CD14-positive monocyte (primary cell): ENCODE measurements around the gene DOK6. TPM values are rescaled to one million over a fixed set of nuclear protein-coding genes. Genes with fewer than 3 reads are reported as not detected.

ENCODE experiments used
- DNase-seq, 3 donors: peaks; one replicate each; pipeline ENCODE4 v3.0.0-alpha.2; 2011 to 2022
- H2AFZ ChIP-seq: 2 replicates; pipeline ENCODE4 v1.6.0; 2012; ENCODE audit warnings: mild to moderate bottlenecking, low read depth, low read length, inconsistent platforms; ENCODE audit not compliant: insufficient read depth, poor library complexity, severe bottlenecking
- H3K27ac ChIP-seq, 2 donors: 1 replicate in 1 of 2; 2 replicates in 1 of 2; pipeline ENCODE4 v1.5.1; 2012 to 2013; ENCODE audit warnings: low read length in 2 of 2, control low read depth in 1 of 2, inconsistent platforms in 1 of 2, low read depth in 1 of 2, mild to moderate bottlenecking in 1 of 2
- H3K27me3 ChIP-seq, 2 donors: one replicate each; pipeline versions ENCODE4 v1.6.0 to v1.6.1; 2011 to 2013; ENCODE audit warnings: low read length in 2 of 2; ENCODE audit not compliant: control insufficient read depth in 2 of 2, insufficient read depth in 2 of 2
- H3K36me3 ChIP-seq, 2 donors: replicated peaks in 1 of 2; 1 replicate in 1 of 2; 2 replicates in 1 of 2; pipeline versions ENCODE4 v1.5.1 to v1.6.1; 2012 to 2013; ENCODE audit warnings: low read length in 2 of 2, control low read depth in 1 of 2, inconsistent platforms in 1 of 2, mild to moderate bottlenecking in 1 of 2; ENCODE audit not compliant: insufficient read depth in 2 of 2, control insufficient read depth in 1 of 2
- H3K4me1 ChIP-seq, 2 donors: 1 replicate in 1 of 2; 2 replicates in 1 of 2; pipeline versions ENCODE4 v1.5.1 to v1.6.1; 2012 to 2013; ENCODE audit warnings: low read length in 2 of 2, control low read depth in 1 of 2, inconsistent platforms in 1 of 2, mild to moderate bottlenecking in 1 of 2, moderate library complexity in 1 of 2; ENCODE audit not compliant: insufficient read depth in 2 of 2, control insufficient read depth in 1 of 2
- H3K4me2 ChIP-seq: replicated peaks from 2 replicates; pipeline ENCODE3; 2012; ENCODE audit warnings: low read length, moderate library complexity, mild to moderate bottlenecking; ENCODE audit not compliant: poor library complexity, severe bottlenecking; ENCODE audit errors: extremely low read depth
- H3K4me3 ChIP-seq, 3 experiments: fragments of 200-600 bp in 1 of 3; sonication (generic) in 1 of 3; replicated peaks in 1 of 3; 1 replicate in 2 of 3; 2 replicates in 1 of 3; pipeline ENCODE4 v1.5.1; 2011 to 2013; ENCODE audit warnings: low read length in 3 of 3, mild to moderate bottlenecking in 3 of 3, control low read depth in 2 of 3, low read depth in 2 of 3, inconsistent platforms in 1 of 3, moderate library complexity in 1 of 3
- H3K79me2 ChIP-seq: 2 replicates; pipeline ENCODE4 v1.6.0; 2012; ENCODE audit warnings: mild to moderate bottlenecking, control low read depth, inconsistent platforms, low read length, moderate library complexity; ENCODE audit not compliant: insufficient read depth
- H3K9ac ChIP-seq: 2 replicates; pipeline ENCODE4 v1.6.0; 2017; ENCODE audit warnings: low read length, mild to moderate bottlenecking; ENCODE audit not compliant: insufficient read depth, poor library complexity, severe bottlenecking
- H3K9me3 ChIP-seq, 2 donors: replicated peaks in 1 of 2; 1 replicate in 1 of 2; 2 replicates in 1 of 2; pipeline versions ENCODE4 v1.5.1 to v1.6.1; 2012 to 2013; ENCODE audit warnings: low read length in 2 of 2, control low read depth in 1 of 2; ENCODE audit not compliant: control insufficient read depth in 1 of 2, insufficient read depth in 1 of 2
- H4K20me1 ChIP-seq: 2 replicates; pipeline ENCODE4 v1.6.0; 2012; ENCODE audit warnings: mild to moderate bottlenecking, low read length, control low read depth, moderate library complexity; ENCODE audit not compliant: insufficient read depth
- H3K27ac Mint-ChIP-seq, 7 donors: one replicate each; pipeline ENCODE4 v1.8.0; 2020; ENCODE audit warnings: mild to moderate bottlenecking in 7 of 7, mixed read lengths in 7 of 7, moderate library complexity in 6 of 7, inconsistent platforms in 2 of 7
- H3K27me3 Mint-ChIP-seq, 3 donors: one replicate each; pipeline ENCODE4 v1.8.0; 2021 to 2022; ENCODE audit warnings: low read depth in 3 of 3, mild to moderate bottlenecking in 3 of 3, mixed read lengths in 3 of 3, moderate library complexity in 3 of 3, inconsistent platforms in 1 of 3
- H3K36me3 Mint-ChIP-seq, 2 donors: one replicate each; pipeline ENCODE4 v1.8.0; 2020; ENCODE audit warnings: mixed read lengths in 2 of 2, inconsistent platforms in 1 of 2, mild to moderate bottlenecking in 1 of 2
- H3K4me1 Mint-ChIP-seq: one replicate; pipeline ENCODE4 v1.8.0; 2020; ENCODE audit warnings: mild to moderate bottlenecking, mixed read lengths
- H3K4me3 Mint-ChIP-seq, 2 donors: one replicate each; pipeline ENCODE4 v1.8.0; 2020; ENCODE audit warnings: mild to moderate bottlenecking in 2 of 2, mixed read lengths in 2 of 2, moderate library complexity in 1 of 2
- H3K9me3 Mint-ChIP-seq, 7 donors: one replicate each; pipeline ENCODE4 v1.8.0; 2020 to 2022; ENCODE audit warnings: mixed read lengths in 7 of 7, mild to moderate bottlenecking in 6 of 7, moderate library complexity in 6 of 7, inconsistent platforms in 2 of 7
- CTCF ChIP-seq: fragments of 200-600 bp; IDR thresholded peaks from one replicate; pipeline ENCODE4 v1.8.0; 2022; ENCODE audit warnings: antibody characterized with exemption, mild to moderate bottlenecking
- WGBS: methylation state at CpG from one replicate; pipeline ENCODE4 v1.1.5; 2013; ENCODE audit warnings: missing lambda C conversion rate; ENCODE audit not compliant: insufficient coverage; 5-methylcytosine and 5-hydroxymethylcytosine counted together
- intact Hi-C, 2 donors: fragments of 100-400 bp; cut with micrococcal nuclease; formaldehyde crosslinking; loops; one replicate each; pipeline versions ENCODE4 v1.15.0 to v1.15.1; 2023
- polyA plus RNA-seq, 3 donors: library from polyadenylated mRNA; depleted of rRNA in 1 of 3; unstranded in 2 of 3; stranded (reverse) in 1 of 3; fragments of 300-500 nt in 2 of 3; fragments of >200 nt in 1 of 3; fragmentation: Illumina TruSeq in 2 of 3; gene quantifications; 1 replicate in 2 of 3; 2 replicates in 1 of 3; pipeline ENCODE4 v1.2.3, GENCODE V29; 2012 to 2021

The DOK6 gene
- polyA plus RNA-seq, 3 donors = not detected

DNA sequence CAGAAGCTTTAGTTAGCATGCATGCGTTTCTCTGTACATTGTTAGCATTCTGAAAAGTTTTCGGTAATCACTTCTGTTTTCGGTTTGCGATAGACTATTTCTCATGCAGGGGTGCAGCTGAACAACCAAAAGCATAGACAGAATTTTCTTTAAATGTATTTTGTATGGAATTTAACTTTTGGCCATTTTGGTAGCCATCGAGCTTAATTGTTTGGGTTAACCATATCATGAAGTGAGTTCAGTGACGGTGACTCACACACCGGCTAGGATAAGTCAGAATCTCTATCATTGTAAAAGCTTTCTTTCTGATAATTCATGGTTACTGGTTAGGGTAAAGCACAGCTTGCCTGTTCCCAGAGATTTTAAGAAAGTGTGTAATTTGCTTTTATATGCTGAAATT, 439.8 kb downstream of the DOK6 start:
- Mint-ChIP-seq H3K4me1 (no peaks in the 10 kb centered on the region), H3K27me3 (peaks cover 0 to 3% (median 0%) of the 10 kb centered on the region in 3 donors), H3K4me3 (no peak overlapping the region), H3K9me3 (peaks cover 0 to 6% (median 0%) of the 10 kb centered on the region in 7 donors), H3K27ac (no peak overlapping the region), H3K36me3 (no peaks in the 10 kb centered on the region)
- Histone ChIP-seq H3K4me2 (no peak overlapping the region), H3K4me1 (no peaks in the 10 kb centered on the region), H3K79me2 (no peaks in the 10 kb centered on the region), H3K4me3 (no peak overlapping the region), H4K20me1 (no peaks in the 10 kb centered on the region), H3K9ac (no peak overlapping the region), H3K27ac (no peak overlapping the region), H3K27me3 (no peaks in the 10 kb centered on the region), H2AFZ (no peak overlapping the region), H3K9me3 (no peaks in the 10 kb centered on the region), H3K36me3 (no peaks in the 10 kb centered on the region)
- intact Hi-C loops = no loop called here
- TF ChIP-seq CTCF = no peak
- WGBS = 98% methylated on average over 6 of the region's 7 CpGs
- no peak for DNase-seq

DNA sequence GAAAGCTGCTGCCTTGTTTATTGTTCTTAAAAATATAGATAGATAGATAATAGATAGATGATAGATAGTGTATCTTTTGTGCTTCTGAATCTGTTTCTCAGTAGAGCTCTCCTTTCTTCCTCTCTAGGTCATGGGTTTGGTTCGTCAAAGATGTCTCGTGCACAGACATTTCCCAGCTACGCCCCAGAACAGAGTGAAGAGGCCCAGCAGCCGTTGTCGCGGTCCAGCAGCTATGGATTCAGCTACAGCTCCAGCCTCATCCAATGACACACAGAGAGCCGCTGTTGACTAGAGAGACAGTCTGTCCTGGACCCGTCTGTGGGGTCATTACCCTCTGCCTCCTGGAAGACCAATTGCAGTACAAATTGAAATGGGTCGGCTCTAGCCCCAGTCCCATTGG, 440.4 kb downstream of the DOK6 start:
- intact Hi-C loops = no loop called here
- H3K4me2 ChIP-seq = no peak overlapping the region
- no peak overlapping the region for H3K4me3 ChIP-seq
- H3K36me3 ChIP-seq = no peaks in the 10 kb centered on the region
- no peaks in the 10 kb centered on the region for H3K4me1 ChIP-seq
- H3K4me1 Mint-ChIP-seq = no peaks in the 10 kb centered on the region
- DNase-seq = no peak
- no peak overlapping the region for H2AFZ ChIP-seq
- H3K9me3 ChIP-seq = no peaks in the 10 kb centered on the region
- H3K4me3 Mint-ChIP-seq = no peak overlapping the region
- no peak overlapping the region for H3K27ac Mint-ChIP-seq
- H3K27me3 Mint-ChIP-seq = peaks cover 0 to 3% (median 0%) of the 10 kb centered on the region in 3 donors
- no peak overlapping the region for H3K27ac ChIP-seq
- no peak overlapping the region for H3K9ac ChIP-seq
- H3K27me3 ChIP-seq = no peaks in the 10 kb centered on the region
- no peak for TF ChIP-seq CTCF
- H3K79me2 ChIP-seq = no peaks in the 10 kb centered on the region
- peaks cover 0 to 6% (median 0%) of the 10 kb centered on the region in 7 donors for H3K9me3 Mint-ChIP-seq
- WGBS = 88% methylated on average over 6 of the region's 9 CpGs
- no peaks in the 10 kb centered on the region for H3K36me3 Mint-ChIP-seq
- H4K20me1 ChIP-seq = no peaks in the 10 kb centered on the region
